Ascending aorta (tissue), 2 donors: ENCODE results near the gene CCDC127. TPM values are rescaled to one million over a fixed set of nuclear protein-coding genes. Genes with fewer than 3 reads are reported as not detected.

Experiments
- DNase-seq, 2 donors: peaks; one replicate each; pipeline ENCODE4 v3.0.0-alpha.2; 2019; ENCODE audit warnings: low spot score in 2 of 2
- H3K27ac ChIP-seq, 2 donors: fragments of 200-600 bp; sonication (generic); one replicate each; pipeline ENCODE4 v1.5.1; 2016 to 2017; ENCODE audit warnings: mild to moderate bottlenecking in 1 of 2
- H3K27me3 ChIP-seq: fragments of 200-600 bp; sonication (generic); one replicate; pipeline ENCODE4 v1.5.1; 2017
- H3K36me3 ChIP-seq, 2 donors: fragments of 200-600 bp; sonication (generic); one replicate each; pipeline ENCODE4 v1.5.1; 2016
- H3K4me1 ChIP-seq, 2 donors: fragments of 200-600 bp; sonication (generic); one replicate each; pipeline ENCODE4 v1.5.1; 2016 to 2017; ENCODE audit warnings: mild to moderate bottlenecking in 1 of 2
- H3K4me3 ChIP-seq, 2 donors: fragments of 200-600 bp; sonication (generic); one replicate each; pipeline ENCODE4 v1.5.1; 2016 to 2017; ENCODE audit warnings: mild to moderate bottlenecking in 1 of 2
- H3K9me3 ChIP-seq, 2 donors: fragments of 200-600 bp; sonication (generic); one replicate each; pipeline ENCODE4 v1.5.1; 2016
- intact Hi-C: fragments of 100-400 bp; cut with DNase I; formaldehyde crosslinking; loops from one replicate; pipeline ENCODE4 v1.15.1; 2023
- total RNA-seq: library from RNA; depleted of rRNA; stranded (reverse); fragments of >200 nt; gene quantifications from one replicate; pipeline ENCODE4 v1.1.0, GENCODE V29; 2016
- TF ChIP-seq, protein P1 (sequence below), 3 experiments: fragments of 200-600 bp in 2 of 3; fragments of 450-650 bp in 1 of 3; sonication (generic) in 2 of 3; IDR thresholded peaks; one replicate each; pipeline ENCODE4 v1.5.1; 2016 to 2019; ENCODE audit warnings: antibody characterized with exemption in 3 of 3, mild to moderate bottlenecking in 1 of 3, moderate library complexity in 1 of 3

CCDC127 gene
- total RNA-seq, 1 donor from 2014 or later, result 6.1 TPM

DNA sequence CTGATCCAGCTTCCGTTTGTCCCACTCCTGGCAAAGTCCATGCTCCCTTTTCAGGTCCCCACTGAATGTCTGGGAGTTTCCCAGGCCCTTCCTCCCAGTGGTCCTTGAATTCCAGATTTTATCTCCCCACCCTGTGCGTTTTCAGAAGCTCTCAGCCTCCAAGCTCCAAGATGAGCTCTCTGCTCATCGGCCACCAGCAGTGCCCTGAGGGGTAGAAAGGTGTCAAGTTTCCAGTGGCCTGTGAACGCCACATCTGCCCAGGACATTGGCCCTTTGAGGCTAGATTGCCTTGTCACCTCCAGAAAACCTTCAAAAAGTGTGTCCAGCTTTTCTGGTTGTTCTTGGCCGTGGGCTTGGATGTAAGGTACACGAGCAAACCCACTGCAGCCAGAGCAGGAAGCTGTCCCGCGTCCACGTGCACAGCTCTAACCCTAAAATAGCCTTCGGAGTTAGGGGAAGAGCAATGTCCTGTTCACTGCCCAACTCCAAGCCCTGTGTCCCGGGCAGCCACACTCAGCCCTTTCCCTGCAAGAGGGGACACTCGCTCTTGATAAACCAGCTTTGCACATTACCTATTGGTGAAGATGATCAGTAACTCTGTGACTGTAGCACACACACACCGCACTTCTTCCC, 37.6 kb downstream of the CCDC127 start:
- no peak overlapping the region for H3K4me3 ChIP-seq
- no peaks in the 10 kb centered on the region for H3K27me3 ChIP-seq
- no peak overlapping the region for H3K27ac ChIP-seq
- DNase-seq, result no peak
- no peaks in the 10 kb centered on the region for H3K4me1 ChIP-seq
- no peaks in the 10 kb centered on the region for H3K36me3 ChIP-seq
- H3K9me3 ChIP-seq, result no peaks in the 10 kb centered on the region
- TF ChIP-seq, protein P1, sequence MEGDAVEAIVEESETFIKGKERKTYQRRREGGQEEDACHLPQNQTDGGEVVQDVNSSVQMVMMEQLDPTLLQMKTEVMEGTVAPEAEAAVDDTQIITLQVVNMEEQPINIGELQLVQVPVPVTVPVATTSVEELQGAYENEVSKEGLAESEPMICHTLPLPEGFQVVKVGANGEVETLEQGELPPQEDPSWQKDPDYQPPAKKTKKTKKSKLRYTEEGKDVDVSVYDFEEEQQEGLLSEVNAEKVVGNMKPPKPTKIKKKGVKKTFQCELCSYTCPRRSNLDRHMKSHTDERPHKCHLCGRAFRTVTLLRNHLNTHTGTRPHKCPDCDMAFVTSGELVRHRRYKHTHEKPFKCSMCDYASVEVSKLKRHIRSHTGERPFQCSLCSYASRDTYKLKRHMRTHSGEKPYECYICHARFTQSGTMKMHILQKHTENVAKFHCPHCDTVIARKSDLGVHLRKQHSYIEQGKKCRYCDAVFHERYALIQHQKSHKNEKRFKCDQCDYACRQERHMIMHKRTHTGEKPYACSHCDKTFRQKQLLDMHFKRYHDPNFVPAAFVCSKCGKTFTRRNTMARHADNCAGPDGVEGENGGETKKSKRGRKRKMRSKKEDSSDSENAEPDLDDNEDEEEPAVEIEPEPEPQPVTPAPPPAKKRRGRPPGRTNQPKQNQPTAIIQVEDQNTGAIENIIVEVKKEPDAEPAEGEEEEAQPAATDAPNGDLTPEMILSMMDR (IDR thresholded peaks at IDR 0.05), result no peak
- intact Hi-C loops, result no loop called here

DNA sequence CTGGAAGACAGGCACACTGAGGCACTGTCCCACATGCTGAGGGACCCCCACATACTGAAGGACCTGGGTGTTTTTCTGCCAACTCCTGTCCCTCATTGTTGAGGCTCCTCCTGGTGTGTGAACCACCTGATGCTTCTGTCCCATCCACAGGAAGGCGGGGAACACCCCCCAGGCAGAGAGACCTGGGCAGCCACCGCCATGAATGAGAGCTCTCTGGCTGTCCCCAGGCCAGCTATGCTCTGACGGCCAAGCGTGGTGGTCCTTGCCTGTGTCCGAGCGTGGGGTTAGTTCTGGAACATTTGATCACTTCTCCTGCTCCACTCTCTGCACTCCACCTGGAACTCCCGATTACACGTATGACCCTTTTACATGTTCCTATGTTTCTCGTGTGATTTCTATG, 38.6 kb downstream of the CCDC127 start:
- DNase-seq, result no peak
- Histone ChIP-seq H3K9me3 (no peaks in the 10 kb centered on the region), H3K36me3 (no peaks in the 10 kb centered on the region), H3K27me3 (no peaks in the 10 kb centered on the region), H3K27ac (no peak overlapping the region), H3K4me1 (no peaks in the 10 kb centered on the region), H3K4me3 (no peak overlapping the region)
- TF ChIP-seq, protein P1 (IDR thresholded peaks at IDR 0.05), result no peak
- intact Hi-C loops, result no loop called here

DNA sequence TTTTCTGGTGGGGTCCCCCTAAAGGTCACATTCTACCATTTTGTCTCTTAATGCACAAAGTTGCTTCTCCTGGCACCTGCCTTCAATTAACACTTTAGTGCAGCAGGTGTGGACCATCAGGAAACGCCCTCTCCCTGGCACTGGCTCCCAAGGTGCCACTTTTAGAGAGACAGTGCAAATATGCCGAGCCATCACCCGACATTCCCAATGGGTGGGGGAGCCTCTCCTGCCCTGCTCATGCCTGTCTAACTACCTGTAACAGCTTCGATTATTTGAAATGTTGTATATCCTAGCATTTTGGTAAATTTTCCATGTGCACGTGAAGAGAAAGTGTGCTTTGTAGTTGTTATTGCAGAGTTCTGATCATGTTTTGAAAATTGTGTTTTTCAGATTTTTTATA, 39.8 kb downstream of the CCDC127 start:
- no peak for DNase-seq
- TF ChIP-seq, protein P1 (IDR thresholded peaks at IDR 0.05), result no peak
- no peaks in the 10 kb centered on the region for H3K27me3 ChIP-seq
- H3K4me3 ChIP-seq, result no peak overlapping the region
- H3K4me1 ChIP-seq, result no peaks in the 10 kb centered on the region
- no peaks in the 10 kb centered on the region for H3K36me3 ChIP-seq
- H3K9me3 ChIP-seq, result no peaks in the 10 kb centered on the region
- no peak overlapping the region for H3K27ac ChIP-seq
- intact Hi-C loops, result no loop called here

DNA sequence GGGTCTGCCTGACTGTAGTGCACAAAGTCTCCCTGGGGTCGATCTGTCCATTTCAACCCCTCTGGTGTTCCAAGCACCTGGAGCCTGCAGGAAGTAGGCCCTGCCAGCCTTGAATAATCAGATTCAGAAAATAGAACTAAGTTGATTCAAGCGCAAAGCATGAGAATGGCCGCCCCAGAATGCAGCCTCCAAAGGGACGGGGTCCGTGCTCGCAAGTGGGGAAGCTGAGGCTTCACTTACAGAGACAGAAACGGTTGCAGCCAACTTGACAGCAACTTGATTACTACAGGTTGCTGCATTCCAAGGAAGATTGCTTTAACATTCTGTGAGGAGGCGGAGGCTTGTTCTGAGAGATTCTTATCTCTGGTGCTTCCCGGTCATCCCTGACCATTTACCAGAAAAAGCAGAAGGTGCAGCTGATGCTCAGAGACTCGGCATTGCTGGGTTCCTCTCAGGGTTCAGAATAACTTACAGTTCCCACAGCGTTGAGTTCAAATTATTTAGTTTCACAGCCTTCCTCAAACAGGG, 41.6 kb downstream of the CCDC127 start:
- Histone ChIP-seq H3K9me3 (no peaks in the 10 kb centered on the region), H3K4me3 (no peak overlapping the region), H3K27ac (no peak overlapping the region), H3K27me3 (no peaks in the 10 kb centered on the region), H3K36me3 (no peaks in the 10 kb centered on the region), H3K4me1 (no peaks in the 10 kb centered on the region)
- no peak for DNase-seq
- intact Hi-C loops, result no loop called here
- TF ChIP-seq, protein P1 (IDR thresholded peaks at IDR 0.05), result no peak

DNA sequence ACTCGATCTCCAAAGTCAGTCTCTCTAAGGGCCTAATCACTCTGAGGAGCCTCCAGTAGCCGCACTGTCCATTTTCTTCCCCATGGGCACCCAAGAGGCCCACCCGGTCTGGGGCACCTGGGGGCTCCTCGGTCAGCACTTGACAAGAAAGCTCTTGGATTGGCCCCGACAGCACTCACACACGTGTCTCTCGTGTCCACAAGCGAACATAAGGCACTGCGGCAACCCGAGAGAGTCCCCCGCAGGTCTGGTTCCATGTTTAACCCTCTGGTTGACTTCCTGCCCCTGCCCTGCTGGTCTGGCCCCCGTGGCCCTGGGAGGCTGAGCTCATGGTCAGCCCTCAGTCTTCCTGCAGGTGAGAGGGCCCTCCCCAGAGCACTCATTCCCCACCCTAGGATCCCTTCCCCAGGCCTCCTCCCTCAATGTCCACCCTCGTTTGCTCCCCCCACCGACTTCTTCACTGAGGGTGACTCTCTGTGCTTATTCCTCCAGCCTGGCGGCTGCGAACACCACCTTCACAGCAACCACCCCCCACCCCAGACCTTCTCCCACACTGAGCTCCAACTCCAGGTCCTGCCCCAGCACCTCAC, 43.0 kb downstream of the CCDC127 start:
- intact Hi-C loops, result no loop called here
- DNase-seq, result no peak
- H3K9me3 ChIP-seq, result no peaks in the 10 kb centered on the region
- H3K36me3 ChIP-seq, result no peaks in the 10 kb centered on the region
- TF ChIP-seq, protein P1 (IDR thresholded peaks at IDR 0.05), result no peak
- no peak overlapping the region for H3K4me3 ChIP-seq
- H3K4me1 ChIP-seq, result no peaks in the 10 kb centered on the region
- H3K27me3 ChIP-seq, result no peaks in the 10 kb centered on the region
- H3K27ac ChIP-seq, result no peak overlapping the region
